OCI-LY1 (cell line): Measurements from ENCODE around the gene USP47.

Experiments used
- EZH2 ChIP-seq: fragments of 200-600 bp; sonication (generic), shearing (Covaris generic); IDR thresholded peaks from 2 replicates; pipeline ENCODE4 v1.8.0; 2017; ENCODE audit warnings: borderline replicate concordance, mixed run types, mild to moderate bottlenecking, antibody characterized with exemption, low read length, moderate library complexity, mixed read lengths
- TF ChIP-seq, protein P1 (sequence below): fragments of 200-600 bp; sonication (generic), shearing (Covaris generic); IDR thresholded peaks from 2 replicates; pipeline ENCODE4 v1.5.1; 2017; ENCODE audit warnings: mild to moderate bottlenecking, antibody characterized with exemption, low read length, moderate library complexity, mixed read lengths

DNA sequence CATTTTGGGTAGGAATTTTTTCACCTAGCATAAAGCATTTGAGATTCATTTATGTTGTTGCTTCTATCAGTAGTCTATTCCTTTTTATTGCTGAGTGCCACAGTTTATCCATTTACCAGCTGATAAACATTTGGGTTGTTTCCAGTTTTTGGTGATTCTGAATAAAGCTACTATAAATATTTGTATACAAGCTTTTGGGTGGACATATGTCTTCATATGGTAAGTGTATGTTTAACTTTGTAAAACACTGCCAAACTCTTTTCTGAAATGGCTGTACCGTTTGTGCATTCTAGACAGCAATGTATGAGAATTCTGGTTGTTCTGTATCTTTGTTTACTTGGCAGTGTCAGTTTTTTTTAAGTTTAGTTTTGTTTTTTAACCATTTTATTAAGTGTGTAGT, 16.9 kb downstream of the USP47 start:
- TF ChIP-seq, protein P1, sequence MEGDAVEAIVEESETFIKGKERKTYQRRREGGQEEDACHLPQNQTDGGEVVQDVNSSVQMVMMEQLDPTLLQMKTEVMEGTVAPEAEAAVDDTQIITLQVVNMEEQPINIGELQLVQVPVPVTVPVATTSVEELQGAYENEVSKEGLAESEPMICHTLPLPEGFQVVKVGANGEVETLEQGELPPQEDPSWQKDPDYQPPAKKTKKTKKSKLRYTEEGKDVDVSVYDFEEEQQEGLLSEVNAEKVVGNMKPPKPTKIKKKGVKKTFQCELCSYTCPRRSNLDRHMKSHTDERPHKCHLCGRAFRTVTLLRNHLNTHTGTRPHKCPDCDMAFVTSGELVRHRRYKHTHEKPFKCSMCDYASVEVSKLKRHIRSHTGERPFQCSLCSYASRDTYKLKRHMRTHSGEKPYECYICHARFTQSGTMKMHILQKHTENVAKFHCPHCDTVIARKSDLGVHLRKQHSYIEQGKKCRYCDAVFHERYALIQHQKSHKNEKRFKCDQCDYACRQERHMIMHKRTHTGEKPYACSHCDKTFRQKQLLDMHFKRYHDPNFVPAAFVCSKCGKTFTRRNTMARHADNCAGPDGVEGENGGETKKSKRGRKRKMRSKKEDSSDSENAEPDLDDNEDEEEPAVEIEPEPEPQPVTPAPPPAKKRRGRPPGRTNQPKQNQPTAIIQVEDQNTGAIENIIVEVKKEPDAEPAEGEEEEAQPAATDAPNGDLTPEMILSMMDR, result no peak
- TF ChIP-seq EZH2, result no peak
